Osteocyte (in vitro differentiated cells): ENCODE measurements around the gene SEMA6D. TPM values are rescaled to one million over a fixed set of nuclear protein-coding genes. Genes with fewer than 3 reads are reported as not detected.
A peak's percentile ranks its signal among the peaks of the same experiment; 100 is the strongest.

Source experiments
- DNase-seq: peaks from one replicate; pipeline ENCODE4 v3.0.0; 2021; ENCODE audit warnings: mixed read lengths; ENCODE audit not compliant: unreplicated experiment; ENCODE audit errors: extremely low spot score
- H3K27ac Mint-ChIP-seq: one replicate; pipeline ENCODE4 v1.8.0; 2021; ENCODE audit warnings: mild to moderate bottlenecking, mixed read lengths; ENCODE audit not compliant: unreplicated experiment
- H3K27me3 Mint-ChIP-seq: one replicate; pipeline ENCODE4 v1.8.0; 2021; ENCODE audit warnings: mixed read lengths; ENCODE audit not compliant: unreplicated experiment
- H3K36me3 Mint-ChIP-seq: one replicate; pipeline ENCODE4 v1.8.0; 2021; ENCODE audit warnings: mixed read lengths; ENCODE audit not compliant: unreplicated experiment
- H3K4me1 Mint-ChIP-seq: one replicate; pipeline ENCODE4 v1.8.0; 2021; ENCODE audit warnings: mixed read lengths; ENCODE audit not compliant: unreplicated experiment
- H3K4me3 Mint-ChIP-seq: one replicate; pipeline ENCODE4 v1.8.0; 2021; ENCODE audit warnings: mild to moderate bottlenecking, moderate library complexity, mixed read lengths; ENCODE audit not compliant: unreplicated experiment
- H3K9me3 Mint-ChIP-seq: one replicate; pipeline ENCODE4 v1.8.0; 2021; ENCODE audit warnings: mixed read lengths; ENCODE audit not compliant: unreplicated experiment
- CTCF ChIP-seq: fragments of 200-600 bp; sonication (generic); IDR thresholded peaks from 2 replicates; pipeline ENCODE4 v1.5.0; 2021; ENCODE audit warnings: antibody characterized with exemption, mild to moderate bottlenecking, moderate library complexity
- total RNA-seq: library from RNA; stranded (reverse); gene quantifications from 2 replicates; pipeline ENCODE4 v1.2.1, GENCODE V29; 2021

Gene SEMA6D
- total RNA-seq, 1 donor from 2014 or later = 11.9 TPM

DNA sequence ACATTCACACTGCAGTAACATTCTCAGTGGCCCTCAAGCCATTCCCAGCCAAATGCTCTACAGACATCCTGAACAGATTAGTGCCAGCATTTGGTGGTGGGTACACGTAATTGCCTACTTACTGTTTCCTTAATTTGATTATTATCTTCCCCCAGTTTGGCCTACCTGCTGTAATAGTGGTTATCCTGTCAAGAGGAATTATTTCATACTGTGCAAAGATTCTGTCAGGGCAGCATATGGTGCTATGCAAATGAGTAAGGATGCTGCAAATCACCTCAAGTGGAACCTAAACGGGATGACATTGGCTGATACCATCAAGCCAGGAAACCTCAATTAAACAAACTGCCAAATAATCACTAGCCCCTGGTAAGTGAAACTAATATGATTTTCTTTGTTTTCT, 88.7 kb downstream of the SEMA6D start:
- Mint-ChIP-seq H3K9me3 (no peaks in the 10 kb centered on the region), H3K4me1 (no peaks in the 10 kb centered on the region), H3K27ac (no peak overlapping the region), H3K27me3 (peaks cover 16% of the 10 kb centered on the region), H3K36me3 (no peaks in the 10 kb centered on the region), H3K4me3 (no peak overlapping the region)
- TF ChIP-seq CTCF = no peak
- peak; percentile 3 for DNase-seq

- Mint-ChIP-seq H3K27ac (no peak overlapping the region), H3K27me3 (peaks cover 4% of the 10 kb centered on the region), H3K36me3 (no peaks in the 10 kb centered on the region), H3K9me3 (no peaks in the 10 kb centered on the region), H3K4me3 (no peak overlapping the region), H3K4me1 (peaks cover 10% of the 10 kb centered on the region)
- DNase-seq = peak; percentile 21
- TF ChIP-seq CTCF = no peak
These were observed 93.9 kb downstream of the SEMA6D start for GRCh38 chr15:47811172-47811571.

DNA sequence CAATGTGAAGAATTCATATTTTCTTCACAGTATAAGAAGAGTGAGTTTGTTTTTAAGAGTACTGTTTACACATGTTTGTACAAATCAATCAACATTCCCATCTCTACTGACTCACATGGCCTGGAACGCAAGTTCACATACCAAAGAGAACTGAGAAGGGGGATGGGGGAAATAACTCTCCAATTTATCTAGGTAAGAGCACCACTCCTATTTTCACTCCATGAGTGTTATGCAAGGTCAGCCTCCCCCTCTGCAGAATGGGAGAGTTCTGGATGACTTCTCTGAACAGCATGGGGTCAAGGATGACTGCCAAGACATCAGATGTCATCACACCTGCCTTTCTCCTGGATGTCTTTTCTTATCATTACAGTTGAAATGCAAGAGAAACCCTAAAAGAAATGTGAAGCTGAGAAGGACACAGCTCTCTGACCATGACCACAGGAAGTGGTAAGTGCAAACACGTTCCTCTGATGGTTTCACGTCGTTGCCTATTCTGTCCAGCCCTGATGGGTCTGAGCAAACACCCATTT, 95.2 kb downstream of the SEMA6D start:
- peaks cover 4% of the 10 kb centered on the region for H3K27me3 Mint-ChIP-seq
- peaks cover 10% of the 10 kb centered on the region for H3K4me1 Mint-ChIP-seq
- H3K27ac Mint-ChIP-seq = no peak overlapping the region
- no peaks in the 10 kb centered on the region for H3K9me3 Mint-ChIP-seq
- no peak for TF ChIP-seq CTCF
- peak; percentile 3 for DNase-seq
- H3K4me3 Mint-ChIP-seq = no peak overlapping the region
- no peaks in the 10 kb centered on the region for H3K36me3 Mint-ChIP-seq

DNA sequence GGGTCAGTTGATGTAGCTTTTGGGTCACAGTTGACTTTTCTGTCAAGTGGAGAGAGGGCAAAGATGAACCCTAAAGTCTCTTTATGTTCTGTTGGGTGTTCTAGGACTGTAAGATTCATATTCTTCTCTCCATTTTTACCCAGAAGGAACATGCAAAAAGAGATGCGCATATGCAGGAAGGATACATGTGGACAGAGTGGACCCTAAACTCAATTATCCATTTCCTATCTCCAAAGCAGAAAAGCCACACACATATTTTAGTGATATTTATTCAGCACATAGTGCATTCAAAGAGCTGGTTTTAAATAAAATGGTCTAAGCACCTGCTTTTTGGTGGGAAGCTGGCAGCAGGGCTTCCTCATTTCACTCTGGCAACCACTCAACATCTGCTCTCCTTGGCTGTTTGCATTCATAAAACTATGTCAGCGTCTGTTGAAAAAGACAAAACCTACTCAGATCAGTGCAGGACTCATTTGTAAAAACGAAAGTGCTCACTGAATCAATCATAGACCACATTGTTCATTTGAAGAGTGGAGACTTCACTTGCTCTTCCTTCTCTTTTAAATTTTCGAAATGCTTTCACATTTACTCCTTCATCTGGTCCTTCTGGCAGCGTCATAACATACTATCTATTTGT, 96.6 kb downstream of the SEMA6D start:
- H3K27me3 Mint-ChIP-seq = peaks cover 10% of the 10 kb centered on the region
- no peaks in the 10 kb centered on the region for H3K36me3 Mint-ChIP-seq
- no peak for TF ChIP-seq CTCF
- peaks cover 10% of the 10 kb centered on the region for H3K4me1 Mint-ChIP-seq
- no peak overlapping the region for H3K27ac Mint-ChIP-seq
- no peaks in the 10 kb centered on the region for H3K9me3 Mint-ChIP-seq
- no peak for DNase-seq
- H3K4me3 Mint-ChIP-seq = no peak overlapping the region

DNA sequence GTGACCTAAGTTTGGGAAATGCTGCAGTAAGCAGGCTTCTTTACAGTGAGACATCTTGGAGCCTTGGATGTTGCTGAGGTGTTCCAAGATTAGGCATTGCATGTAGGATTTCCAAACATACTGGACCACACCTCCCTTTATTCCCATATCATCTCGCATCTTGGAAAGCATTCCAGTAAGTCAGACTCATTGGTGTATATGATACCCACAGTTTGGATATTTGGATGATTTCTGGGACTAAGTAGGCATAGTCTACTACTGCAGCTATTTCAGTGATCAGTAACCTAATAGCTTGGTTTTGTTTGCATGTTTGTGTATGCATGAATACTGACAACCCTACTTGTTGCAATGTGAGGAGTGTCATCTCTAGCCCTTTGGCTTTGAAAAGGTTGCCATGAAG, 97.3 kb downstream of the SEMA6D start:
- peaks cover 15% of the 10 kb centered on the region for H3K27me3 Mint-ChIP-seq

More for the DNA sequence above, 97.3 kb downstream of the SEMA6D start:
- no peaks in the 10 kb centered on the region for H3K9me3 Mint-ChIP-seq
- peaks cover 10% of the 10 kb centered on the region for H3K4me1 Mint-ChIP-seq
- H3K4me3 Mint-ChIP-seq = no peak overlapping the region
- no peak overlapping the region for H3K27ac Mint-ChIP-seq
- H3K36me3 Mint-ChIP-seq = no peaks in the 10 kb centered on the region
- TF ChIP-seq CTCF = no peak
- DNase-seq = no peak
